Measurements from ENCODE around the gene FRAS1.
"Not testable (repeated sequence)": the region's sequence is repeated elsewhere in the genome, so short reads cannot be mapped to it uniquely, and the experiment has no call there.

Gene FRAS1

DNA sequence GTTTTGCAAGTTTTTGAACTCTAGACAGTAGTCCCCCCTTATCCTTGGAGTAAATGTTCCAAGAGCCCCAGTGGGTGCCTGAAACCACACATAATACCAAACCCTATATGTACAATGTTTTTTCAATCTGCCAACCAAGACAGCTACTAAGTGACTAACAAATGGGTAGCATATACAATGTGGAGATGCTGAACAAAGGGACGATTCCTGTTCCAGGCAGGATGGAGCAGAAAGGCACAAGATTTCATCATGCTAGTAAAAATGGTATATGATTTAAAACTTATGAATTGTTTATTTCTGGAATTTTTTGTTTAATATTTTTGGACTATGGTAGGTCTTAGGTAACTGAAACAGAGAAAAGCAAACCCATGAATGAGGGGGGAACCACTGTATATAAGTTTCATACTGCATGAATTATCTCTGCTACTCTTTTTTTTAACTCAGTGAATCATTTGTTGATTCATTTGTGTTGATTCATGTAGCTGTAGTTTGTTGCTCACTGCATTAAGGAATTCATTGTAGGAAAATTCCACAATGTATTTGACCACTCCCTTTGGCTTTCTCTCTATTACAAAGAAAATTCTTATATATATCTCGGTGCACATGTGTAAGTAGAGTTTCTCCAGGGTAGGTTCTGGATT is 472.6 kb downstream of the FRAS1 start:
- H3K27me3 Mint-ChIP-seq = no peaks in the 10 kb centered on the region
- H3K9me3 Mint-ChIP-seq = no peaks in the 10 kb centered on the region
- no peaks in the 10 kb centered on the region for H3K36me3 Mint-ChIP-seq (ENCODE audit: low read depth)
- no peak overlapping the region for H3K27ac Mint-ChIP-seq
- H3K4me1 Mint-ChIP-seq (ENCODE audit: low read depth) = no peaks in the 10 kb centered on the region
- no peak overlapping the region for H3K4me3 Mint-ChIP-seq

- Mint-ChIP-seq H3K36me3 (ENCODE audit: low read depth) (no peaks in the 10 kb centered on the region), H3K27ac (no peak overlapping the region), H3K9me3 (no peaks in the 10 kb centered on the region), H3K4me1 (ENCODE audit: low read depth) (no peaks in the 10 kb centered on the region), H3K27me3 (no peaks in the 10 kb centered on the region), H3K4me3 (no peak overlapping the region)
Observed at GRCh38 chr4:78532046-78532445, 474.9 kb downstream of the FRAS1 start.

GRCh38 chr4:78533854-78534253 is 476.7 kb downstream of the FRAS1 start:
- no peaks in the 10 kb centered on the region for H3K27me3 Mint-ChIP-seq
- H3K9me3 Mint-ChIP-seq = no peaks in the 10 kb centered on the region
- H3K4me3 Mint-ChIP-seq = no peak overlapping the region

DNA sequence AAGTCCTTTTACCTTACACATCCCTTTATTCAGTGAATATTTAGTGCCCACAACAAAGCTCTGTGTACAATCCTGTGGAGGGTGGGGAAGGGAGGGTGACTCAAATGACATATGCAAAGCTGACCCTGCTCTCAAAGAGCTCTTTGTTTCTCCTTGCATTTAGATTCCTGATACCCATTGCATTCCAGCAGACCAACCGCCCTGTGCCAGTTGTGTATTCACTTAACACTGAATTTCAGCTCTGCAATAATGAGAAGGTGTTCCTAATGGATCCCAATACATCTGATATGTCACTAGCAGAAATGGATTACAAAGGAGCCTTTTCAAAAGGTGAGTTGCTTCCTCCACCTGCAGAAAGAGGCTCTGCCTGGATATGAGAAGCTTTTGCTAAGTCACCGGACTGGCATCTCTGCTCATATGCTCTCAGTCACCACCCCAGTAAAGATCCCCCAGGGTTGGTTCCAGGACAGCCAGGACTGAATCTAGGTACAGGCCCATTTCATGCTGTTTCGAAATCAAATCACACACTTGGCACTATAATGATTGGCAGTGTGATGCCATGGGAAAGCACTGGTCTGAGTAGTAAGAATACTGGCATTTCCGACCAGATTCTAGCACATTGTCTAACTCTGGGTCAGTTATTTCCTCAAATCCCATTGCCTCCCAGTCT is 477.3 kb downstream of the FRAS1 start:
- Mint-ChIP-seq H3K9me3 (no peaks in the 10 kb centered on the region), H3K4me3 (no peak overlapping the region), H3K27me3 (no peaks in the 10 kb centered on the region), H3K36me3 (ENCODE audit: low read depth) (no peaks in the 10 kb centered on the region), H3K27ac (no peak overlapping the region), H3K4me1 (ENCODE audit: low read depth) (no peaks in the 10 kb centered on the region)

More at GRCh38 chr4:78533854-78534253, 476.7 kb downstream of the FRAS1 start:
- Mint-ChIP-seq H3K36me3 (ENCODE audit: low read depth) (no peaks in the 10 kb centered on the region), H3K27ac (no peak overlapping the region), H3K4me1 (ENCODE audit: low read depth) (no peaks in the 10 kb centered on the region)

- Mint-ChIP-seq H3K27me3 (peaks cover 11% of the 10 kb centered on the region), H3K4me3 (no peak overlapping the region), H3K27ac (no peak overlapping the region), H3K4me1 (ENCODE audit: low read depth) (peaks cover 4% of the 10 kb centered on the region), H3K9me3 (no peaks in the 10 kb centered on the region), H3K36me3 (ENCODE audit: low read depth) (no peaks in the 10 kb centered on the region)
Observed at GRCh38 chr4:78542373-78542772, 485.2 kb downstream of the FRAS1 start.

GRCh38 chr4:78543424-78544125 is 486.5 kb downstream of the FRAS1 start:
- Mint-ChIP-seq H3K4me3 (no peak overlapping the region), H3K9me3 (no peaks in the 10 kb centered on the region), H3K4me1 (ENCODE audit: low read depth) (peaks cover 4% of the 10 kb centered on the region), H3K36me3 (ENCODE audit: low read depth) (no peaks in the 10 kb centered on the region), H3K27me3 (peaks cover 11% of the 10 kb centered on the region), H3K27ac (no peak overlapping the region)

GRCh38 chr4:78544678-78545077 is 487.6 kb downstream of the FRAS1 start:
- Mint-ChIP-seq H3K36me3 (ENCODE audit: low read depth) (no peaks in the 10 kb centered on the region), H3K4me3 (no peak overlapping the region), H3K27ac (no peak overlapping the region), H3K27me3 (peaks cover 13% of the 10 kb centered on the region), H3K4me1 (ENCODE audit: low read depth) (peaks cover 4% of the 10 kb centered on the region), H3K9me3 (no peaks in the 10 kb centered on the region)

DNA sequence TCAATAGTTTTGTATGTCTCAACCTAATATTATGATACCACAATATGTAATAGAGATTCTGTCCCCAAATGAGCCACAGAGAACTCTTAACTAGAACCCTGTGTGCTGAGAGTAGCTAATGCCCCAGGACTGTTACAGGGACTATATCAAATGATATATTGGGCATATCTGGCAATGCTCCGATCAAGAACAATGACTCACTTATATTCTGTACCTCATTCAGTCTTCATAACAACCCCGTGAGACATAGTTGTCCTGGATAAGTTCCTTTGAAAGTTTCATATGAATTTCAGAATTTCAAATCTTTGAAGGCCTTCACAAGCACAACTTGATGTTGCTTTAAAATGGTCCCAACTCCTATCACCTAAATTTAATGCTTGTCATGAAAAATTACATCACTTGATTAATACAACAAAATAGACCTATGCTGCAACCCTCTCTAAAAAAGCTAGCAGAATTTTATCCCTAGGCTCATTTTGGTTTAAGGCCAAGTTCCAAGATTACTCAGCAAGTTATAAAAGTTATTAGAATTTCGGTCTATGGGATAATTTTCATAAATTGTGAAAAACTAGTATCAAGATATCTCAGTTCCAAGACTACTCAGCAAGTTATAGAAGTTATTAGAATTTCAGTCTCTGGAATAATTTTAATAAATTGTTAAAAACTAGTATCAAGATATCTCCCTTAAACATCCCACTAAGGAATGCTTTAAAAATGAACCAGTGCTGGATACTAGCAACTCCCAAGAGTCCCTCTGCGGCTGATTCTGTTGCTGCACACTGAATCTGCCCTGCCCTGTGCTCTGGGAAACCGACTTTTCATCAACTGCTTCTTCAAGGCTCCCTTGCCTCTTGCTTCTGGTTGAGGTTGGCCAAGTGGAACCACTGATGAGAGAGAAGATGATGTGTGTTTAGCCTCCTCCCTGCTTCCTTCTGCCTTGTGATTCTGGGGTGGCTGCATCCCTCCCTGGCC is 488.4 kb downstream of the FRAS1 start:
- Mint-ChIP-seq H3K9me3 (no peaks in the 10 kb centered on the region), H3K36me3 (ENCODE audit: low read depth) (no peaks in the 10 kb centered on the region), H3K4me3 (no peak overlapping the region), H3K4me1 (ENCODE audit: low read depth) (peaks cover 4% of the 10 kb centered on the region), H3K27ac (no peak overlapping the region), H3K27me3 (peaks cover 22% of the 10 kb centered on the region)

DNA sequence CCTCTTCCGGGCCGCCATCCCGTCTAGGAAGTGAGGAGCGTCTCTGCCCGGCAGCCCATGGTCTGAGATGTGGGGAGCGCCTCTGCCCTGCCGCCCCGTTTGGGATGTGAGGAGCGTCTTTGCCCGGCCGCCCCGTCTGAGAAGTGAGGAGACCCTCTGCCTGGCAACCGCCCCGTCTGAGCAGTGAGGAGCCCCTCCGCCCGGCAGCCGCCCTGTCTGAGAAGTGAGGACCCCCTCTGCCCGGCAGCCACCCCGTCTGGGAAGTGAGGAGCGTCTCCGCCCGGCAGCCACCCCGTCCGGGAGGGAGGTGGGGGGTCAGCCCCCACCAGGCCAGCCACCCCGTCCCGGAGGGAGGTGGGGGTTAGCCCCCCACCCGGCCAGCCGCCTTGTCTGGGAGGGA is 490.8 kb downstream of the FRAS1 start:
- not testable (repeated sequence) for H3K36me3 Mint-ChIP-seq (ENCODE audit: low read depth); H3K4me3 Mint-ChIP-seq; H3K27ac Mint-ChIP-seq; H3K9me3 Mint-ChIP-seq
- H3K27me3 Mint-ChIP-seq = peaks cover 34% of the 10 kb centered on the region
- peaks cover 15% of the 10 kb centered on the region for H3K4me1 Mint-ChIP-seq (ENCODE audit: low read depth)

DNA sequence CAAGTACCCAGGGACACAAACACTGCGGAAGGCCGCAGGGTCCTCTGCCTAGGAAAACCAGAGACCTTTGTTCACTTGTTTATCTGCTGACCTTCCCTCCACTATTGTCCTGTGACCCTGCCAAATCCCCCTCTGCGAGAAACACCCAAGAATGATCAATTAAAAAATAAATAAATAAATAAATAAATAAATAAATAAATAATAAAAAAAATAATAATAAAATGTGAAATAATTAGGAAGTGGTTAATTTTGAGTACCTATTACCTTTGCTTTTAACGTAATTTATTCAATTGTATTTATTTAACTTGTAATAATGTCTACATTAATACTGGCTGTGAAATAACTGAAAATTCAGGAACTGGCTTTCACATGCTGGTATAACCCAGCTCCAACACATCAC is 491.8 kb downstream of the FRAS1 start:
- H3K27ac Mint-ChIP-seq; H3K9me3 Mint-ChIP-seq; H3K4me3 Mint-ChIP-seq; H3K36me3 Mint-ChIP-seq (ENCODE audit: low read depth): not testable (repeated sequence)
- Mint-ChIP-seq H3K4me1 (ENCODE audit: low read depth) (peaks cover 12% of the 10 kb centered on the region), H3K27me3 (peaks cover 42% of the 10 kb centered on the region)

DNA sequence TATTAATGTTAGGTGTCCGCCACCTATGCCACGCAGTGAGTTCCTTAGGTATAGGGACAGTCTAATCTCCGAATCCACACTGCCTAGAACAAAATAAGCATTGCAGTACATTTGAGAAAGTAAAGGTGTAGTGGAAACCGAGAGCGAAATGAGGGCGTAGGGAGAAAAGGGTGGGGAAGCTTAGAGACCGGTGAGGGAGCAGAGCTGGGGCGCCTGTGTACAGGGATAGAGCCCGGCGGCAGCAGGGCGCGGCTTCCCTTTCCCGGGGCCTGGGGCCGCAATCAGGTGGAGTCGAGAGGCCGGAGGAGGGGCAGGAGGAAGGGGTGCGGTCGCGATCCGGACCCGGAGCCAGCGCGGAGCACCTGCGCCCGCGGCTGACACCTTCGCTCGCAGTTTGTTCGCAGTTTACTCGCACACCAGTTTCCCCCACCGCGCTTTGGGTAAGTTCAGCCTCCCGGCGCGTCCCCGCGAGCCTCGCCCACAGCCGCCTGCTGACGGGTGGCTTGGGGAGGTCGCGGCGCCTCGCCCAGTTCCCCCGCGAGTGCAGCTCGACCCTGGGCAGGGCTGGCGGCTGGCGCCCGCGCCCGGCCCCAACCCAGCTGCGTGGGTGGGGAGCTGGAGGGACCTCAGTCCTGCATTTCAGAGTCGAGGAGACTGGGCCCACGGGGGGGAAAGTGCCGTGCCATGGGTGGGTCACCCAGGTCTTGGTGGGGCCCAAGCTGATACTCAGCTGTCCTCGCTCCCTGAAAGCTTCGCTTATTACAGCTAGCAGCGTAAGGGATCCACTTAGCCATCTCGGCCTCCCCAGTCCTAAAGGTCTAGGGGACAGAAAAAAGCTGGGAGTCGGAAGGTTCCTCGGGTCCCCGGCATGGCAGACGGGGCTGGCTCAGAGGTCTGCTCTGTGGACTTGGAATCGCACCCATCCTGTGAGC is 494.6 kb downstream of the FRAS1 start, which contains the start of gene ANXA3:
TSS of gene ANXA3 (plus strand) at position 351 of the 932 bp plus-strand sequence. CDS start 2,704 bp downstream, outside the sequence.
- Mint-ChIP-seq H3K4me3 (peak within 1 kb of the TSS; percentile 80), H3K27ac (no peak within 1 kb of the TSS), H3K9me3 (no peaks in the 10 kb centered on the region), H3K36me3 (ENCODE audit: low read depth) (no peaks in the 10 kb centered on the region), H3K4me1 (ENCODE audit: low read depth) (peaks cover 11% of the 10 kb centered on the region), H3K27me3 (peaks cover 43% of the 10 kb centered on the region)

DNA sequence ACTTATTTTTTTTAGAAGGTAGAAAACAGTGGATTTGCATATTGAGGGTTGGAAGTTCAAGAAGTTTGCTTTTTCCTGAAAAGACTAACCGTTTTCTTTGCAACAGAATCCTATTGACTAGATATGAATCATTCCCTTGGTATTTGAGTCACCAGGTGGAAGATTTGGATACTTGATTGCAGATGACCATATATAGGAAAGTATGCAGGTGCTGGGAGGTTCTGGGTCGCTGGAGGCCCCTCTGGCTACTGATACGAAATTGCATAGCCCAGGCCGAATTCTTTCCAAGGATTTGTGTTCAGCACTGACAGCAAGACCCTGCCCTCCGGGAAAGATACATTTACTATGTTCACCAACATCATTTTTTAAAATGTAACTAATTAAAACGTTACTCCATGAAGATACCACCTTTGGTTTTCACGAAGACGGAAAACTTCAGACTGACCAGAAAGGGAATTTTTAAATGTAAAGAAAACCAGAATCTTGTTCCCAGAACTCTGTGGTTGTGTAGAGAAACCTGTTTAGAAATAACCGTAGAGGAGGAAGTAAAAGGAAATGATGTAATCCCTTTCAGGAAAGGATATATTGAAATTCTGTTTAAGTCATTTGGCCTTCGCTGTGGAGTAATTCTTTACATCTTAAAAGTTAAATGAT is 495.4 kb downstream of the FRAS1 start:
- H3K4me1 Mint-ChIP-seq (ENCODE audit: low read depth) = peaks cover 11% of the 10 kb centered on the region
- H3K9me3 Mint-ChIP-seq = no peaks in the 10 kb centered on the region
- no peaks in the 10 kb centered on the region for H3K36me3 Mint-ChIP-seq (ENCODE audit: low read depth)
- H3K27ac Mint-ChIP-seq = no peak overlapping the region
- peak overlapping the region; percentile 15 for H3K4me3 Mint-ChIP-seq
- peaks cover 48% of the 10 kb centered on the region for H3K27me3 Mint-ChIP-seq

GRCh38 chr4:78553043-78553396 is 495.9 kb downstream of the FRAS1 start:
- Mint-ChIP-seq H3K9me3 (no peaks in the 10 kb centered on the region), H3K4me3 (no peak overlapping the region), H3K27ac (no peak overlapping the region)

More at GRCh38 chr4:78553043-78553396, 495.9 kb downstream of the FRAS1 start:
- no peaks in the 10 kb centered on the region for H3K36me3 Mint-ChIP-seq (ENCODE audit: low read depth)
- H3K4me1 Mint-ChIP-seq (ENCODE audit: low read depth) = peaks cover 11% of the 10 kb centered on the region
- peaks cover 48% of the 10 kb centered on the region for H3K27me3 Mint-ChIP-seq
